Measurements from ENCODE around the gene PSMB5.

PSMB5 gene

GRCh38 chr14:22996768-22997654, 37.7 kb downstream of the PSMB5 start (continued):
- TF ChIP-seq ZNF114 (tag by site-specific recombination; IDR thresholded peaks at IDR 0.05) (no peak), ZNF529 (tag by site-specific recombination; IDR thresholded peaks at IDR 0.05; ENCODE audit: insufficient replicate concordance) (no peak), ZNF626 (tag by site-specific recombination; IDR thresholded peaks at IDR 0.05) (no peak), ZBTB1 (tag by site-specific recombination; IDR thresholded peaks at IDR 0.05) (no peak), ZNF830 (tag by site-specific recombination; IDR thresholded peaks at IDR 0.05; ENCODE audit: low read depth) (no peak), ZNF398 (tag by site-specific recombination; IDR thresholded peaks at IDR 0.05) (peak; percentile 91), ZNF692 (tag by site-specific recombination; IDR thresholded peaks at IDR 0.05) (0 out of 2 replicates have a peak, but pooled peaks have one; percentile 57), ZBTB48 (tag by site-specific recombination; IDR thresholded peaks at IDR 0.05) (no peak), ZNF184 (tag by site-specific recombination; IDR thresholded peaks at IDR 0.05) (no peak), SETDB1 (IDR thresholded peaks at IDR 0.05; ENCODE audit: insufficient read length, low read length) (no peak), ZNF18 (tag by site-specific recombination; IDR thresholded peaks at IDR 0.05) (no peak), KLF16 (tag by site-specific recombination; IDR thresholded peaks at IDR 0.05) (peak; percentile 74), GLIS1 (tag by site-specific recombination; IDR thresholded peaks at IDR 0.05) (peak; percentile 62), ZNF76 (tag by site-specific recombination; IDR thresholded peaks at IDR 0.05; ENCODE audit: borderline replicate concordance, low read depth) (no peak), ZNF670 (tag by site-specific recombination; IDR thresholded peaks at IDR 0.05; ENCODE audit: low read depth) (no peak), ZNF707 (tag by site-specific recombination; IDR thresholded peaks at IDR 0.05) (no peak), ZXDB (tag by site-specific recombination; IDR thresholded peaks at IDR 0.05) (peak; percentile 62), ZNF280D (tag by site-specific recombination; IDR thresholded peaks at IDR 0.05) (no peak), ATF2 (tag by site-specific recombination; IDR thresholded peaks at IDR 0.05; ENCODE audit: low read depth) (no peak), HOXC10 (CRISPR knock-in tag; IDR thresholded peaks at IDR 0.05) (no peak), KLF9 (tag by site-specific recombination; IDR thresholded peaks at IDR 0.05; ENCODE audit: low read depth) (no peak), REPIN1 (tag by site-specific recombination; IDR thresholded peaks at IDR 0.05; ENCODE audit: low read depth) (no peak), SP7 (tag by site-specific recombination; IDR thresholded peaks at IDR 0.05) (peak; percentile 49; the same call in 1 of the 2 replicates), ZNF148 (tag by site-specific recombination; IDR thresholded peaks at IDR 0.05; ENCODE audit: borderline replicate concordance) (0 out of 2 replicates have a peak, but pooled peaks have one; percentile 21), ZNF629 (tag by site-specific recombination; IDR thresholded peaks at IDR 0.05) (0 out of 2 replicates have a peak, but pooled peaks have one; percentile 28), ZNF138 (tag by site-specific recombination; IDR thresholded peaks at IDR 0.05; ENCODE audit: borderline replicate concordance) (no peak), ZNF549 (tag by site-specific recombination; IDR thresholded peaks at IDR 0.05) (no peak)

Data from HEK293 (cell line).